HK-2 (cell line): ENCODE data around the gene PIK3R3.

Source experiments
- DNase-seq: peaks from one replicate; pipeline ENCODE4 v3.0.0-alpha.2; 2018; ENCODE audit not compliant: unreplicated experiment

The PIK3R3 gene

GRCh38 chr1:46157916-46158311 lies 25.5 kb upstream of the PIK3R3 start:
- DNase-seq, result no peak

DNA sequence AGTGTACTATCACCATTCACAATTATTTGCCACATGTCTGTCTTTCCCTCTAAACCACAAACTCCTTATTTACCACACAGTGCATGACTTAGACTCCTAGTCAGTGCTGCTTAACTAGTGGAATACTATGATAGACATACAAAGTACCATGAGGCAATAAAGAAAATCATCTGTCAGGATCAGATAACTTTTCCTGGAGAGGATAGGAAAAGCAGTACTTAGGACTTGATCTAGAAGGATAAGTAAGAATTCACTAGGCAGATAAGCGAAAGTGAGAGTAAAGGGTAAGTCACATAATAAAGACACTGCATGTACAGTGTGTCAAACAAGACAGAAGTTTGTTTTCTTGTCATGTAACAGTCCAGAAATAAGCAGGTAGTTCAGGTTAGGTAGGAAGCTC lies 21.3 kb upstream of the PIK3R3 start:
- no peak for DNase-seq

DNA sequence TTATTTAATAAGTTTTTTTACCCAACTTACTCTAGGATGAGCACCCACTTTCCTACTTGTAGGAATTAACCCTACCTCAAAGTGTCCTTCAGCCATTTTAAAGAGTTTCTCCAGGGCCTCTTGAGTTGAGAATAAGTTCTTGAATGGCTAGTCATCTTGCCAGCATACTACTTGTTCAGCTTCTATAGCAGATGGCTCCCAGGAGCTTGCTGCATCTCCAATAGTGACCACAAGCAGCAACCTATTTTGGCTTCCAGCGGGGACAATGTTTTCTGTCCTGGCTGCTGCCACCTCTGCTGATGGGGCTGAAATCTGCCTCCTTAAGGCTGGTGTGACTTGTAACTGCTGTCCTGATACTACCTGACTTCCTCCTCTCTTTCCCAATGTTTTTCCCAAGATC lies 20.8 kb upstream of the PIK3R3 start:
- DNase-seq, result no peak

GRCh38 chr1:46152016-46152415 lies 19.6 kb upstream of the PIK3R3 start:
- no peak for DNase-seq

- no peak for DNase-seq
Measured at GRCh38 chr1:46150085-46150484, 17.7 kb upstream of the PIK3R3 start.

DNA sequence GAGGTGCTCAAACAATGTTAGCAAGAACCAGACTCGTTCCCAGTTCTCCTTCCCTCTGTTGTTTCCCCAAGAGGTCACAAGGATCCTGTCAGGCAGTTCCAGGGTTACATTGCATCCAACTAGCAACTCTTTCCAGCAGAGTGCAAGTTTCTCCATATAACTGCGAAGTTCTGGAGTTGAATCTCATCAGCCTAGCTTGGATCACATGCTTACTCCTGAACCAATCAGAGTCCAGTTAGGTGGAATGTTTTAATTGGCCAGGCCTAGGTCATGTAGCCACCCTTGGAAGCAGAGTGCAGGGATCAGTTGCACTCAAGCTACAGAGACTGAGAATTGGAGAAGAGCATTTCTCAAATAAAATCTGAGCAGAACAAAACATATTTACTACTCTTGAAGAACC lies 15.9 kb upstream of the PIK3R3 start:
- DNase-seq, result no peak

- DNase-seq, result no peak
Measured at GRCh38 chr1:46137916-46138315, 5.5 kb upstream of the PIK3R3 start.

- DNase-seq, result no peak
Measured at GRCh38 chr1:46136711-46137110, 4.3 kb upstream of the PIK3R3 start.

DNA sequence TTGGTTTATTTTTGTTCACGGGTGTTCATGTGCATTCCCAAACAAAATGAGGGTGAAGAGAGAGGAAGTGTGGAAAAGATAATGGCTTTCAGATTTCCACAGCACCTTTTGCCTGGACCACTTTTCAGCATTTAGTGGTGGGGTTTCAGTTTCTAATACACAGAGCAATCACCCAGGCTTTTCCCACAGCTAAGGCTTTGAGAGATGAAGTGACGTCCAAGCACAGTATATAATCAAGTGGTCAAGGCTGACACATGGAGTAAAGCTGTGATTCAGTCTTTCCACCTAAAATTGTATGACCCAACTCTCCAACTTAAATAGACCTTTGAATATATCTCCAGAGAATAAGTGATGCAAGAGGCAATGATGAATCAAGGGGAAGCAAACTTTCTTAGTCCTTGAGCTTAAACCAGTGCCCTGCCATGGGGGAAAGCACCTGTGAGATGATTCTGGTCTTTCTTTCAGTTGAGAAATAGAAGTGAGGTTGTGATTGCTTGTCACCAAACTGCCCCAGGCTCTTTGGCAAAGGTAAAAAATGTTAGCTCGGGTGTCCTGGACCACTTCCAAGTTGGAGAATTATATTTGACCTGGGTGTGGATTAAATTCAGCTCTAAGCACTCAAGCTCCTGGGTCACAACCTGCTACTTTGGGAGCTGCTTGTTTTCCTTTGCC lies 2.4 kb upstream of the PIK3R3 start:
- no peak for DNase-seq

DNA sequence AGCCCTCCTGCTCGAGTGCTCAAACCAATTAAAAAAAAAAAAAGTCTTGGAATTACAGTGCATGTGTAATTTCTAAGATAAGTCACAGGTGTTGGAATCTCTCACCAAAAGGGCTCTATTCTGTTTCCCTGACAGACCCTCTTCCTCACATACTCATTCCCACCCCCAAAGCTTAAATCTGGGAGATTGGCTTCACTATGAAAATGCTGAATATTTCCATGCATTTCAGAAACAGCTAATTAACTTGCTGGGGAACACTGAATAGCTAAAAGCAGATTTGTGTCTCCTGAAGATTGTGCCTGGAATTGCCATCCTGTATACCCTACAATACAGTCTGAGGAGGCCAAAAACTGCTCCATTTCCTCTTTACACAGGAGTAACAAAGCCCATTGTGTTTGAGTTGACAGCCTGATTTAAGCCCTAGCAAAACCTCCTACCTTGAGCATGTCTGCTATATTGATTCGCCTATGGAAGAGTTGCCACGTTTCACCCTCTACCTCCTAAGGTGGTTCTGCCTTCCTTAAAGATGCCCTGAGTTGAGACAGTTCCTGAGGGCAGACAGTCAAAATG lies 1.4 kb upstream of the PIK3R3 start:
- no peak for DNase-seq

GRCh38 chr1:46133181-46133658 lies 791 bp upstream of the PIK3R3 start:
- DNase-seq, result no peak

- DNase-seq, result no peak
Measured at GRCh38 chr1:46131712-46132528, 509 bp downstream of the PIK3R3 start.

- no peak for DNase-seq
Measured at GRCh38 chr1:46131093-46131492, 1.3 kb downstream of the PIK3R3 start.

DNA sequence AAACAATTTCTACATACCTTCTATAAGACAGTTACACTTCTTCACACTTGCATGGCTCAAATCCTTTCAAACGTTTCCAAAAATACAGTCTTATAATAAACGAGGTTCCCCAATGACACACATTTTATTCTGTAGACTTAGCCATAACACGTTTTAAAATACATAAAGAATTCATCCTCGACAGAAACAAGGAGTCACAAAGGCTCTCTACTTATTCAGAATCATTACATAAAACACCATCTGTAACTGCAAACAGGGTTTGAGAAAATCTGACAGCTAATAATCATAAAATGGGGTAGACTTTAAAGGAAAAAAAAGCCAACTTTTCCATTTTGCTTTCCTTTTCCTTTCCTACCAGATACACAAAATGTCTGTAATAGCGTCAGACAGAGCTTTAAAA lies 1.8 kb downstream of the PIK3R3 start:
- no peak for DNase-seq

- DNase-seq, result no peak
Measured at GRCh38 chr1:46130121-46130520, 2.3 kb downstream of the PIK3R3 start.

GRCh38 chr1:46128344-46128743 lies 4.1 kb downstream of the PIK3R3 start:
- no peak for DNase-seq

- DNase-seq, result no peak
Measured at GRCh38 chr1:46118856-46119255, 13.6 kb downstream of the PIK3R3 start.

DNA sequence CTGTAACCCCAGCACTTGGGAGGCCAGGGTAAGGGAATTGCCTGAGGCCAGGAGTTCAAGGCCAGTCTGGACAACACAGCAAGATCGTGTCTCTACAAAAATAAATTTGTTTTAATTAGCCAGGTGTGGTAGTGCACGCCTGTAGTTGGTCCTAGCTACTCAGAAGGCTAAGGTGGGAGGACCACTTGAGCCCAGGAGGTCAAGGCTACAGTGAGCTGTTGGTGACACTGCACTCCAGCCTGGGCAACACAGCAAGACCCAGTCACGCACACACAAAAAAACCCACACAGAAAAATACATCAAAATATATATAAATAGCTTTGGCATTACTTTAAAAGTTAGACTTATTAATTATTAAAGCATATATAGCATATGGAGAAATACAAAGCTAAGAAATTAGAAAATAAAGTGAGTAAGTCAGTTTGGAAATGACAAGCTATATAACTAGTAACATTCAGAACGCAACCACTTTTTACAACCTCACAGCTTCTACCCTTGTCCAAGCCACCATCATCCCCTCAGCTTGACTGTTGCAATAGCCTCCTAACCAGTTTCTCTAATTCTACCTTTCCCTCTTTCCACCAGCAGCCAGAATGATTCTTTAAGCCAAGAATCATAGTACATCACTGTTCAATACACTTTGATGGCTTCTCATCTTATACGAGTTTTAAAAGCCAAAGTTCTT lies 14.5 kb downstream of the PIK3R3 start:
- no peak for DNase-seq

- DNase-seq, result no peak
Measured at GRCh38 chr1:46114925-46115603, 17.4 kb downstream of the PIK3R3 start.

DNA sequence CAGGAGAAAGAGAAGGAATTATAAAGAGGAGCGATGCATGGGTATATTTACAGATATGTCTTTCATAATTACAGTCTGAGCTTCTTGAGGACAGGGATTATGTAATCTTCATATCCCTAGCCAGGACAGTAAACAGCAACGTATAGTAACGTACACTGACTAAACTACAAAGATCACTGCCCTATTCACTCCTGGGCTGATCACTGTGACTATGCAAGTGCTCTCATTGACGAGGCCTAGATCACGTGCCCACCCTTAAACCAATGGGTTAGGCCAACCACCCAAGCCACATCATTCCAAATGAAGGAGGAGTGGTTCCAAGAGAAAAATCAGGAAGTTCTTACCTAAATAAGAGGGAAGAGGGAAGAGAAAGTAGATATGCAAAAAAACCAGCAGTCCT lies 18.5 kb downstream of the PIK3R3 start:
- DNase-seq, result no peak

DNA sequence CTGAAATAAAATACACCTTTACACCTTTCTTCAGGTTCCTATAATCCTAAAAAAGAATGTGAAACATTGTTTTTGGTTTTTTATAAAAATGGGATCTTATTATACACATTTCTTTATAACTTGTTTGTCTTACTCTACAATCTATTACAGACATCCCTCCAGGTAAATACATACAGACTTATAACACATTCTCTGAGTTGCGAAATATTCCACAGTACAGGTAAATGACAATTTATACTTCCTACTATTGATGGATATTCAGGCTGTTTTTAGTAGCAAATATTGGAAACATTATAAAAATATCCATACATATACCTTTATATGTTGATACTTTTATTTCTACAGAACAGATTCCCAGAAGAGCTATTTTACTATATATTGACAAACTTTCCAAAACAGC lies 20.3 kb downstream of the PIK3R3 start:
- DNase-seq, result no peak

DNA sequence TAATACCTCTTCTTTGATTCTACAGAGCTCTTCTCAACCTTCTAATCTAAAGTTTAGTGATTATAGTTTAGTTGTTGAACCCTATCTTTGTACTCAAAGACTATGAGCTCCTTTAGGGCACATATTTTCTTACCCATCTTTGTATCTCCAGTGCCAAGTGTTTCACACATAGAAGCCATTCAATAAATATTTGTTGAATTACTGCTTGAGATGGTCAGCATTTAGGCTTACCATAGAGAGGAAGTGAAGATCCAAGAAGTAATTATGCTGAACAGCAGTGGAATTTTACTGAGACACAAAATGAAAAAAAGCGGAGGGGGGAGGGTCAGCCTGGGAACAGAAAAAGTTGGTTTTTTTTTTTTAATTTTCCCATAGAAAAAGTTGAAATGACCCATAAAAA lies 21.9 kb downstream of the PIK3R3 start:
- DNase-seq, result no peak
